Stomach (tissue), 9 donors: Measurements from ENCODE around the gene RNF208. TPM values are rescaled to one million over a fixed set of nuclear protein-coding genes. Genes with fewer than 3 reads are reported as not detected.

Source experiments
- DNase-seq, 2 donors: peaks; one replicate each; pipeline versions ENCODE4 v3.0.0 to v3.0.0-alpha.2; 2013 to 2019
- H3K27ac ChIP-seq, 5 donors: fragments of 200-600 bp in 4 of 5; sonication (generic) in 4 of 5; one replicate each; pipeline ENCODE4 v1.5.1; 2013 to 2019; ENCODE audit warnings: mild to moderate bottlenecking in 1 of 5, moderate library complexity in 1 of 5
- H3K27me3 ChIP-seq, 3 donors: fragments of 200-600 bp; sonication (generic); one replicate each; pipeline ENCODE4 v1.5.1; 2017 to 2019; ENCODE audit warnings: mixed run types in 1 of 3
- H3K36me3 ChIP-seq, 4 donors: fragments of 200-600 bp; sonication (generic); 1 replicate in 3 of 4; 2 replicates in 1 of 4; pipeline ENCODE4 v1.5.1; 2016 to 2019
- H3K4me1 ChIP-seq, 4 donors: fragments of 200-600 bp; sonication (generic); one replicate each; pipeline ENCODE4 v1.5.1; 2016 to 2019
- H3K4me3 ChIP-seq, 4 donors: fragments of 200-600 bp; sonication (generic) in 3 of 4; one replicate each; pipeline ENCODE4 v1.5.1; 2016 to 2019; ENCODE audit warnings: mild to moderate bottlenecking in 1 of 4
- H3K9me3 ChIP-seq, 4 donors: fragments of 200-600 bp; sonication (generic); one replicate each; pipeline ENCODE4 v1.5.1; 2016 to 2019
- CTCF ChIP-seq, 7 experiments: fragments of 450-650 bp in 4 of 7; fragments of 200-600 bp in 3 of 7; sonication (generic) in 3 of 7; IDR thresholded peaks; one replicate each; pipeline ENCODE4 v1.5.1; 2016 to 2019; ENCODE audit warnings: antibody characterized with exemption in 7 of 7, control low read depth in 2 of 7, mild to moderate bottlenecking in 1 of 7
- EP300 ChIP-seq: sonication (generic); formaldehyde crosslinking; IDR thresholded peaks from one replicate; pipeline ENCODE4 v1.6.1; 2017; ENCODE audit warnings: antibody characterized with exemption
- POLR2A ChIP-seq, 4 donors: fragments of 450-650 bp; IDR thresholded peaks; one replicate each; pipeline ENCODE4 v1.6.1; 2016; ENCODE audit warnings: antibody characterized with exemption in 4 of 4, control low read depth in 2 of 4, mild to moderate bottlenecking in 1 of 4, moderate library complexity in 1 of 4
- POLR2AphosphoS5 ChIP-seq, 3 donors: sonication (generic); formaldehyde crosslinking; IDR thresholded peaks; one replicate each; pipeline ENCODE4 v1.6.1; 2016; ENCODE audit warnings: antibody characterized with exemption in 3 of 3
- WGBS, 5 donors: extraction: QIAGEN DNeasy Blood & Tissue Kit in 3 of 5; methylation state at CpG; one replicate each; pipeline versions ENCODE4 v1.1.5 to v1.1.7; 2013 to 2018; 5-methylcytosine and 5-hydroxymethylcytosine counted together
- intact Hi-C: fragments of 100-400 bp; cut with DNase I; formaldehyde crosslinking; loops from one replicate; pipeline ENCODE4 v1.15.1; 2023; ENCODE audit warnings: low total_unique reads
- polyA plus RNA-seq, 3 donors: library from polyadenylated mRNA; stranded (reverse); fragments of 200-250 nt; gene quantifications; one replicate each; pipeline ENCODE4 v1.2.3, GENCODE V29; 2013
- total RNA-seq, 5 donors: library from RNA; depleted of rRNA; stranded (reverse); fragments of >200 nt; gene quantifications; one replicate each; pipeline versions ENCODE4 v1.1.0 to v1.2.3, GENCODE V29; 2014 to 2016
- donor health status: healthy with polysubstance abuse.
- donor health status: Bipolar disorder and iron deficiency.
- donor health status: healthy.

RNF208 gene
- total and polyA plus RNA-seq, 8 donors = 0.45 to 18.7 (median 11.8) TPM; not detected in 1

- 81 to 85% (median 84%) methylated on average over 21 of the region's 21 CpGs for WGBS, 5 donors
- Histone ChIP-seq H3K4me1 (peaks cover 9 to 14% (median 11%) of the 10 kb centered on the region in 4 donors), H3K9me3 (no peaks in the 10 kb centered on the region), H3K4me3 (no peak overlapping the region), H3K36me3 (peaks cover 10 to 65% (median 41%) of the 10 kb centered on the region in 4 donors), H3K27me3 (no peaks in the 10 kb centered on the region), H3K27ac (no peak overlapping the region)
- TF ChIP-seq POLR2AphosphoS5 (IDR thresholded peaks at IDR 0.05) (no peak), POLR2A (IDR thresholded peaks at IDR 0.05) (no peak), EP300 (no peak), CTCF (IDR thresholded peaks at IDR 0.05) (no peak)
- intact Hi-C loops = no loop called here
- DNase-seq = no peak
These were observed 9.5 kb downstream of the RNF208 start for GRCh38 chr9:137212520-137212919.

DNA sequence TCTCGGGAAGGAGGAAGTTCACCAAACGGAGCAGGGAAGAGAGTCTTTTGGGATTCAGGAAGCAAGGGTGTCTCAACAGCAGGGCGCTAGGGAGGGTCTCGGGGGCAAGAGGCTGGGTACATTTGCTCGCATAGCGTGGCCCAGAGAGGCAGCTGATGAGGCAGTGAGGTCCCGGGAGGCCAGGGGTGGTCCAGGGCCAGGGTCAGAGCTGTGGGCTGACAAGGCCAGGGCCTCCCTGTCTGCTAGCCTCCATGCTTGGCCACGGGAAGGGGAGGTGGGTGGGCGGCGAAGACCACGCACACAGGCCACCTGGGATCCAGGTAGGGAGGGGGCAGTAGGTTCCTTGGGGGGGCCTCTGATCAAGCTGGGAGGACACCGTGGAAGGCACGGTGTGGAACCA is 10.5 kb downstream of the RNF208 start:
- Histone ChIP-seq H3K36me3 (peaks cover 10 to 63% (median 41%) of the 10 kb centered on the region in 4 donors), H3K4me1 (peaks cover 8 to 11% (median 10%) of the 10 kb centered on the region in 4 donors), H3K4me3 (no peak overlapping the region), H3K9me3 (no peaks in the 10 kb centered on the region), H3K27ac (no peak overlapping the region), H3K27me3 (no peaks in the 10 kb centered on the region)
- WGBS, 5 donors = 81 to 92% (median 88%) methylated on average over 9 to 13 of the region's 13 CpGs
- intact Hi-C loops = no loop called here
- TF ChIP-seq CTCF (IDR thresholded peaks at IDR 0.05) = no peak
- TF ChIP-seq POLR2AphosphoS5 (IDR thresholded peaks at IDR 0.05) = no peak
- TF ChIP-seq POLR2A (IDR thresholded peaks at IDR 0.05) = no peak
- no peak for TF ChIP-seq EP300
- DNase-seq = no peak

DNA sequence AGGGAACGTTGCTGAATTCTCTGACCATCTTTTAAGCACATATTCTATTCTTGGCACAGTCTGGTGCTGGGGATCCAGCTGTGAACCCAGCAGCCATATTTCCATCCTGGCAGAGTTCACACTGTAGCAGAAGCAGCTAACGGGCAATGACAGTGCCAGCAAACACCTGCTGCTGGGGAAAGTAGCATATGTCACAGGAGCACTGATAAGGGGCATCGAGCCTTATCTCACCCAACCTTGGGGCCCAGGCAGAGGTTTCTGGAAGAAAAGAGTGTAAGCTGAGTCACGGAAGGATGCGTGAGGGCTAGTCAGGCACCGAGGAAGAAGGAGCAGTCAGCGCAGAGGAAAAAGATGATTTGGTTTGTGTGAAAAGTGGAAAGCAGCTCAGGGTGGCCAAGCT is 15.4 kb downstream of the RNF208 start:
- H3K4me3 ChIP-seq = peak overlapping the region in 3 of 4 donors; percentile 88 to 94 (median 88)
- H3K27ac ChIP-seq = no peak overlapping the region
- peaks cover 0 to 24% (median 22%) of the 10 kb centered on the region in 4 donors for H3K36me3 ChIP-seq
- no peaks in the 10 kb centered on the region for H3K9me3 ChIP-seq
- 61 to 68% (median 65%) methylated on average over 7 of the region's 7 CpGs for WGBS, 5 donors
- H3K4me1 ChIP-seq = peaks cover 47 to 52% (median 50%) of the 10 kb centered on the region in 4 donors
- no peak for TF ChIP-seq POLR2AphosphoS5 (IDR thresholded peaks at IDR 0.05)
- TF ChIP-seq CTCF (IDR thresholded peaks at IDR 0.05) = no peak
- TF ChIP-seq EP300 = no peak
- TF ChIP-seq POLR2A (IDR thresholded peaks at IDR 0.05) = no peak
- H3K27me3 ChIP-seq = no peaks in the 10 kb centered on the region
- no peak for DNase-seq
- intact Hi-C loops = no loop called here

GRCh38 chr9:137205126-137206069 is 16.6 kb downstream of the RNF208 start, which contains the start of the genes NDOR1 and TMEM203:
NDOR1 (plus strand) TSS chr9:137205700; CDS start chr9:137205778, 78 bp downstream.
TMEM203 (minus strand) TSS chr9:137205648; CDS start chr9:137205414, 234 bp downstream.
- Histone ChIP-seq H3K4me1 (peaks cover 53 to 58% (median 57%) of the 10 kb centered on the region in 4 donors), H3K4me3 (peak within 1 kb of the TSS; percentile 88 to 95 (median 91)), H3K27me3 (no peaks in the 10 kb centered on the region), H3K9me3 (no peaks in the 10 kb centered on the region), H3K36me3 (peaks cover 0 to 21% (median 18%) of the 10 kb centered on the region in 4 donors), H3K27ac (peak within 1 kb of the TSS; percentile 71 to 94 (median 89))
- intact Hi-C loops = no loop called here
- WGBS, 5 donors = 0% methylated on average over 30 to 98 of the region's 98 CpGs
- DNase-seq = peak; percentile 94 to 97
- TF ChIP-seq EP300 (no peak), POLR2AphosphoS5 (IDR thresholded peaks at IDR 0.05) (peak; percentile 91 to 98 (median 96)), POLR2A (IDR thresholded peaks at IDR 0.05) (peak in 1 of 4 donors; percentile 43), CTCF (IDR thresholded peaks at IDR 0.05) (no peak)
